Smooth muscle cell of the brain vasculature (primary cell): Measurements from ENCODE around the gene DPYSL5.
"Not testable (repeated sequence)": the region's sequence is repeated elsewhere in the genome, so short reads cannot be mapped to it uniquely, and the experiment has no call there.

ENCODE experiments used
- DNase-seq: peaks from one replicate; pipeline ENCODE4 v3.0.0-alpha.2; 2012; ENCODE audit warnings: low read depth, low spot score

DPYSL5 gene

GRCh38 chr2:26875065-26875634, 27.2 kb downstream of the DPYSL5 start:
- DNase-seq = no peak

GRCh38 chr2:26875808-26876207, 27.9 kb downstream of the DPYSL5 start:
- DNase-seq = no peak

GRCh38 chr2:26876260-26876659, 28.3 kb downstream of the DPYSL5 start:
- DNase-seq = no peak

- no peak for DNase-seq
Measured at GRCh38 chr2:26877276-26877675, 29.3 kb downstream of the DPYSL5 start.

- no peak for DNase-seq
Measured at GRCh38 chr2:26880161-26880560, 32.2 kb downstream of the DPYSL5 start.

GRCh38 chr2:26880910-26881435, 33.0 kb downstream of the DPYSL5 start:
- DNase-seq = no peak

GRCh38 chr2:26882220-26882619, 34.3 kb downstream of the DPYSL5 start:
- DNase-seq = not testable (repeated sequence)

- DNase-seq = no peak
Measured at GRCh38 chr2:26883956-26884355, 36.0 kb downstream of the DPYSL5 start.

- DNase-seq = no peak
Measured at GRCh38 chr2:26884486-26884885, 36.6 kb downstream of the DPYSL5 start.

- no peak for DNase-seq
Measured at GRCh38 chr2:26885651-26886329, 37.9 kb downstream of the DPYSL5 start.

- no peak for DNase-seq
Measured at GRCh38 chr2:26886736-26887135, 38.8 kb downstream of the DPYSL5 start.

GRCh38 chr2:26887151-26887550, 39.2 kb downstream of the DPYSL5 start:
- DNase-seq = no peak

- no peak for DNase-seq
Measured at GRCh38 chr2:26889796-26890195, 41.9 kb downstream of the DPYSL5 start.

GRCh38 chr2:26890341-26891000, 42.5 kb downstream of the DPYSL5 start:
- DNase-seq = no peak

GRCh38 chr2:26892133-26892532, 44.2 kb downstream of the DPYSL5 start:
- DNase-seq = no peak

GRCh38 chr2:26892922-26893524, 45.1 kb downstream of the DPYSL5 start:
- no peak for DNase-seq

- no peak for DNase-seq
Measured at GRCh38 chr2:26894136-26894535, 46.2 kb downstream of the DPYSL5 start.

- DNase-seq = no peak
Measured at GRCh38 chr2:26897807-26898479, 50.0 kb downstream of the DPYSL5 start.

- DNase-seq = no peak
Measured at GRCh38 chr2:26898480-26899078, 50.6 kb downstream of the DPYSL5 start.

- no peak for DNase-seq
Measured at GRCh38 chr2:26899500-26900164, 51.7 kb downstream of the DPYSL5 start.

GRCh38 chr2:26900831-26901321, 52.9 kb downstream of the DPYSL5 start:
- DNase-seq = no peak
